Muscle layer of colon (tissue), 2 donors: ENCODE results near the gene MPEG1.

Experiments
- H3K27ac ChIP-seq: one replicate; pipeline ENCODE4 v1.7.0; 2013; ENCODE audit warnings: low read depth, mild to moderate bottlenecking, low read length, moderate library complexity
- H3K27me3 ChIP-seq, 2 donors: one replicate each; pipeline ENCODE4 v1.7.0; 2013; ENCODE audit warnings: low read length in 2 of 2, mild to moderate bottlenecking in 2 of 2; ENCODE audit not compliant: insufficient read depth in 2 of 2, control insufficient read depth in 1 of 2
- H3K36me3 ChIP-seq: one replicate; pipeline ENCODE4 v1.7.0; 2013; ENCODE audit warnings: mild to moderate bottlenecking, low read length; ENCODE audit not compliant: insufficient read depth
- H3K4me1 ChIP-seq: one replicate; pipeline ENCODE4 v1.7.0; 2013; ENCODE audit warnings: mild to moderate bottlenecking, low read length; ENCODE audit not compliant: insufficient read depth
- H3K4me3 ChIP-seq, 2 donors: one replicate each; pipeline ENCODE4 v1.7.0; 2013; ENCODE audit warnings: low read length in 2 of 2, low read depth in 1 of 2, mild to moderate bottlenecking in 1 of 2, moderate library complexity in 1 of 2
- H3K9ac ChIP-seq: one replicate; pipeline ENCODE4 v1.7.0; 2013; ENCODE audit warnings: low read length
- H3K9me3 ChIP-seq: one replicate; pipeline ENCODE4 v1.7.0; 2013; ENCODE audit warnings: mild to moderate bottlenecking, low read length
- donor health status: abdominal sarcoma.
- donor health status: Adenocarcinoma of cecum.

Gene MPEG1

DNA sequence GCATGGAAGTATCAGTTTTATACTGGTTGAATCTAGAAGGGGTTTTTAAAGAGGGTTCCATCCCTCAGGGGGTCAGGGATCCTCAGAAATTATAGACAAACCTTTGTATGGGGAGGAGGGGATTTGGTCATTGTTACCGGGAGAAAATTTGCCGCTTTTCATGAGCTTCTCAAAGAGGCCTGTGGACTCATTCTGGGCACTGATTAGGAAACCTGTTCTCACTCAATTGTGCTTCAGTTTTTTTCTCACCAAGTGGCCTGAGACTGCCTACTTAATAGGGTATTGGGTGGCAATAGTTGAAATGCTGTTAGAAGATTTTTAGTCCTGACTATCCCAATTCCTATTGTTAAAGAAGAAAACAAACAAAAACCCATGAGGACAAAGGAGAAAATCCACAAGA lies 14.0 kb downstream of the MPEG1 start:
- no peaks in the 10 kb centered on the region for H3K27me3 ChIP-seq
- no peak overlapping the region for H3K27ac ChIP-seq
- no peak overlapping the region for H3K4me3 ChIP-seq
- H3K9ac ChIP-seq: no peak overlapping the region
- no peaks in the 10 kb centered on the region for H3K9me3 ChIP-seq
- peaks cover 10% of the 10 kb centered on the region for H3K4me1 ChIP-seq
- no peaks in the 10 kb centered on the region for H3K36me3 ChIP-seq

DNA sequence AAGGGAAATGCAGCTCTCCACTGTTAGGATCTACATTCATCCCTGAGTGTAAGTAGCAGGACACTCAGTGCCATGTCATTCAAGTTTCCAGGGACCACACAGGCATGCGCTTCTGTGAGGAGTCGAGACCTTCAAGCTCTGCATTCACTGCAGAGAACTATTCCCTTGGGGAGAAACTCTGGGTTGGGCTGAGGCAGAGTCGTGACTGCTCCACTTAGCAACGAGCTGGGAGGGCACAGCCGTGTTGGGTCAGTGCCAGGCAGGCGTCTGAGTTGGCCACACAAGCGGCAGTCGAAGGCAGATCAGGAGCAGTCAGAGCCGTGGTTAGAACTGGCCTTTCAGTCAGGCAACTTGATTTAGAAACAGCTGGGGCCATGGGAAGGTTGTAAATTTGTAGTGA lies 14.7 kb downstream of the MPEG1 start:
- Histone ChIP-seq H3K27me3 (no peaks in the 10 kb centered on the region), H3K9me3 (no peaks in the 10 kb centered on the region), H3K36me3 (peaks cover 1% of the 10 kb centered on the region), H3K27ac (no peak overlapping the region), H3K9ac (no peak overlapping the region), H3K4me3 (no peak overlapping the region), H3K4me1 (peaks cover 10% of the 10 kb centered on the region)

- Histone ChIP-seq H3K4me1 (peaks cover 10% of the 10 kb centered on the region), H3K4me3 (no peak overlapping the region), H3K9me3 (no peaks in the 10 kb centered on the region), H3K27me3 (no peaks in the 10 kb centered on the region), H3K9ac (no peak overlapping the region), H3K27ac (no peak overlapping the region), H3K36me3 (peaks cover 8% of the 10 kb centered on the region)
These were observed 15.9 kb downstream of the MPEG1 start for GRCh38 chr11:59196777-59197176.

- H3K27ac ChIP-seq: no peak overlapping the region
- H3K9me3 ChIP-seq: no peaks in the 10 kb centered on the region
- H3K9ac ChIP-seq: no peak overlapping the region
- peaks cover 10% of the 10 kb centered on the region for H3K4me1 ChIP-seq
- peaks cover 8% of the 10 kb centered on the region for H3K36me3 ChIP-seq
- H3K27me3 ChIP-seq: no peaks in the 10 kb centered on the region
- H3K4me3 ChIP-seq: no peak overlapping the region
These were observed 17.1 kb downstream of the MPEG1 start for GRCh38 chr11:59195586-59195985.

DNA sequence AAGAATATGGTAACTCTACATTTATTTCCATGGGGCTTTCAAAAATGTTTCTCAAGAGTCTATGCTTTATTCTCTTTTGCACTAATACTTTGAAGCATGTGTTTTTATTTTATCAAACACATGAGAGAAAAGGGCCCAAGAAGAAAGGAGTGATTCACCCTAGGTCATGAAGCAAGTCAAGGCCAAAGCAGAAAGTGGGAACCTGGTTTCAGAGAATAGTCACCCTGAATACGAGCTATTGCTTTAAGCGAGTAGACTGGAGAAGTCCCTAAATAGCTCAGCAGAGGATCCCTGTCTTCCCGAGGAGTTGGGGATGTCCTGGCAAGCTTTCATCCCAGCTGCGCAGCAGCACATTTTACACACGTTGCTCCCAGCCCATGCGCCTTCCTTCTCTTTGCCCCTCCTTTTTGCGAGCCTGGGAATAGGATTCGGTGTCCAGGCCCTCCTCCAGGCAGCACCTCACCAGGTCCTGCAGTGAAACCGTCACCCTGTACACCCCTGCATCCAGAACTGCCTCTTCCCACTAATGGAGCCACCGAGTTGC lies 19.1 kb downstream of the MPEG1 start:
- H3K4me1 ChIP-seq: peaks cover 10% of the 10 kb centered on the region
- peaks cover 8% of the 10 kb centered on the region for H3K36me3 ChIP-seq
- H3K27me3 ChIP-seq: no peaks in the 10 kb centered on the region
- no peak overlapping the region for H3K27ac ChIP-seq
- H3K9me3 ChIP-seq: no peaks in the 10 kb centered on the region
- H3K9ac ChIP-seq: no peak overlapping the region
- no peak overlapping the region for H3K4me3 ChIP-seq

DNA sequence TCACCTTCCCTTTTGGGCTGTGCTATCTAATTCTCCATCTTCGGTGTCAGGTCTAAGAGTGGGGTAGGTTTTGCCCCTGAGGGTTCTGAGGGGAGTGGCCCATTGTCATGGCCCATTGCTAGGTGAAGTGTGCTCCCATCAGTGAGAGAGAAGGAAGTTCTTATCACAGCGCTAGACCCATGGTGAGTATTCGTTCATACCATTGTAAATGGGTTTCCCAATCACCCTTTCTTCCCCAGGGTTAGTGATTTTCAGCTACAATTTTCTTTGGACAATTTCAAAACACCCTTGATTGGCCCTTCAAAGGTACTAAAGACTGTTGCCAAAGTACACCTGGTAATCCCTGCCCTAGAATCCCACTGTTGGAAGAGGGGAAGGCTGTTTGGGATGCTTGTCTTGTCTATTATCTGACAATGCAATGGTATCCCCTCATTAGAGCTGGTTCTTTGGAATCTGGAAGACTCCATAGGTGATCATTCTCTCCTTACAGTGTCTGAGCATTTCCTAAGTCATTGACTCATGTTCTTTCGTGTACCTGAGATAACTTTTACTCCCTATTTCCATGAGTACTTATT lies 20.2 kb downstream of the MPEG1 start:
- Histone ChIP-seq H3K27me3 (no peaks in the 10 kb centered on the region), H3K27ac (no peak overlapping the region), H3K4me1 (no peaks in the 10 kb centered on the region), H3K4me3 (no peak overlapping the region), H3K9ac (no peak overlapping the region), H3K9me3 (no peaks in the 10 kb centered on the region), H3K36me3 (peaks cover 8% of the 10 kb centered on the region)

- Histone ChIP-seq H3K9ac (no peak overlapping the region), H3K27me3 (no peaks in the 10 kb centered on the region), H3K4me3 (no peak overlapping the region), H3K4me1 (peaks cover 6% of the 10 kb centered on the region), H3K27ac (no peak overlapping the region), H3K9me3 (no peaks in the 10 kb centered on the region), H3K36me3 (peaks cover 8% of the 10 kb centered on the region)
These were observed 20.8 kb downstream of the MPEG1 start for GRCh38 chr11:59191890-59192289.

- Histone ChIP-seq H3K4me1 (peaks cover 11% of the 10 kb centered on the region), H3K27me3 (no peaks in the 10 kb centered on the region), H3K27ac (no peak overlapping the region), H3K4me3 (no peak overlapping the region), H3K9ac (no peak overlapping the region), H3K36me3 (peaks cover 8% of the 10 kb centered on the region), H3K9me3 (no peaks in the 10 kb centered on the region)
These were observed 21.6 kb downstream of the MPEG1 start for GRCh38 chr11:59191095-59191494.

DNA sequence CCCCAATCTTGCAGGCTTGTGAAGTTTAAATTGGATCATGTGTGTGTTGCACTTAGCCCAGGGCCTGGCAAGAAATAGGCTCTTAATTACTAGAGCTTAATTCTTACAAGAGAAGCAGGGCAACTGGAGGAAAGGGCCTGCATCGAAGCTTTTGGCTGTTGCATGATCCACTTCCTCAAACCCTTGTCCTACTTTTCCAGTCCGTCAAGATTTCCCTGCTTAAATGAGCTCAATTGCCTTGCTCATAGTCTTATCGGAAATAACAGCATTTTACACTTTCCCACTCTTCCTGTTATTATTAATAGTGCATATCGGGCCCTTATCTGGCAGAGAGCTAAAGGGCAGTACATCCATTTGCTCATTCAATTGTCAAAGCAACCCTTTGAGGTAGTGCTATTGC lies 22.7 kb downstream of the MPEG1 start:
- Histone ChIP-seq H3K36me3 (peaks cover 8% of the 10 kb centered on the region), H3K27me3 (no peaks in the 10 kb centered on the region), H3K4me3 (no peak overlapping the region), H3K9me3 (no peaks in the 10 kb centered on the region), H3K9ac (no peak overlapping the region), H3K27ac (no peak overlapping the region), H3K4me1 (peaks cover 22% of the 10 kb centered on the region)

- Histone ChIP-seq H3K4me3 (no peak overlapping the region), H3K9ac (no peak overlapping the region), H3K27ac (no peak overlapping the region), H3K9me3 (no peaks in the 10 kb centered on the region), H3K4me1 (peaks cover 31% of the 10 kb centered on the region), H3K27me3 (no peaks in the 10 kb centered on the region), H3K36me3 (peaks cover 8% of the 10 kb centered on the region)
These were observed 23.8 kb downstream of the MPEG1 start for GRCh38 chr11:59188954-59189353.

DNA sequence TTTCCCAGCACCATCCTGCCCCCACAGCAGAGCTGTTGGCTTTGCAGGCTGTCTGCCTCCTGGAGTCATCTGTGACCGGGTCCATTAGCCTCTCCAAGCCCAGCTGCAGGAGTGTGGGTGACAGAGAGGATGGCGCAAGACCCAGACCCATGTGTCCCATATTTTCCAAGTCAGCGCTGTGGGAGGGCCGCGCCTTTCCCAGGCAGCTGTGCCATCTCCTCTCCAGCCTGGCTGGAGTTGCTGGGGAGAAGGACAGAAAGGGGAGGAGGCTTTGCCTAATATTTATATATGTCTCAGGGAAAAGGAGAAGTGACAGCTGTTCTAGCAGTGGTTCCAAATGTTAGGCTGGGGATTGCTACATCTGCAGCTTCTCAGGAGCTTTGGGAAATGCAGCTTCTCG lies 25.1 kb downstream of the MPEG1 start:
- H3K4me1 ChIP-seq: peaks cover 32% of the 10 kb centered on the region
- no peak overlapping the region for H3K27ac ChIP-seq
- H3K9ac ChIP-seq: no peak overlapping the region
- H3K36me3 ChIP-seq: peaks cover 3% of the 10 kb centered on the region
- H3K27me3 ChIP-seq: no peaks in the 10 kb centered on the region
- no peak overlapping the region for H3K4me3 ChIP-seq
- no peaks in the 10 kb centered on the region for H3K9me3 ChIP-seq

- no peak overlapping the region for H3K27ac ChIP-seq
- H3K9me3 ChIP-seq: no peaks in the 10 kb centered on the region
- H3K4me1 ChIP-seq: peaks cover 32% of the 10 kb centered on the region
- H3K27me3 ChIP-seq: no peaks in the 10 kb centered on the region
- no peak overlapping the region for H3K9ac ChIP-seq
- H3K36me3 ChIP-seq: no peaks in the 10 kb centered on the region
- H3K4me3 ChIP-seq: no peak overlapping the region
These were observed 25.7 kb downstream of the MPEG1 start for GRCh38 chr11:59187035-59187434.
